GM21390 (cell line): ENCODE results near the gene ARPC5.

Source experiments
- ATAC-seq: cut with Tn5 transposase; IDR thresholded peaks from one replicate; pipeline ENCODE4 v1.9.1; 2021; ENCODE audit not compliant: unreplicated experiment

Gene ARPC5

DNA sequence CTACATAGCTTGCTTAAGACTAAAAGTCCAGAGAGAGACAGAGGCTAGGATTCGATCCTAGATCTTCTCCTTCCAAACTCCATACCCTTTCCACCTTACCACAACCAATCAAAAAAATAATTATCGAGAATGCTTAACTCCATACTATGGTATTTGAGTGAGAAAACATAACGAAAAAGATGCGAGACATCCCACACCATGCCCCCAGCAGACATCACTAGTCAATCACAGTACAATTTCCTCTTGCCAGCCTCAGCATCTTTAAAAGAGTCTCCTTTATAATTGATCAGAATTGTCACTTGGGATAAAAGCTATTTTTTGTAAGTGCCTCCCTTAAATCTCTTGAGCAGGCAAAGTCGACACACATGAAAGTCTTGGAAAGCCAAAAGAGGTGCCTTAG is 46.2 kb downstream of the ARPC5 start:
- ATAC-seq: no peak

DNA sequence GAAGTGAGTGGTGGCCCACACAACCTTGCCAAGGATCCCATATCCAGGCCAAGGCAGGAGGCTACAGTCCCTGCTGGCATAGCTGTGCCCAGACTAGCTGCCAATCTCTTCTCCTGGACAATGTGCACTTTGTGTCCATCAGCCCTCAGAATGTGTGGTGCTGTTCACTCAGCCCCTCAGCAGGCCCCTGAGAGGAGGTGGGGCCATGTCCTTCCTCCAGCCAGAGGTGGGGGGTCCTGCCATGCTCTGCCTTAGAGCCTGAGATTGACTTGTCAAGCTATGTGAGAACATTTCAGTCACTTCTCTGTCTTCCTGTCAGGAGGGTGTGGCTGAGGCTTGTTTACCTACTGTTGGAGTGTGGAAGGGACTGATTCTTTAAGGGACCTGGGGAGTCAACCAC is 46.8 kb downstream of the ARPC5 start:
- no peak for ATAC-seq

DNA sequence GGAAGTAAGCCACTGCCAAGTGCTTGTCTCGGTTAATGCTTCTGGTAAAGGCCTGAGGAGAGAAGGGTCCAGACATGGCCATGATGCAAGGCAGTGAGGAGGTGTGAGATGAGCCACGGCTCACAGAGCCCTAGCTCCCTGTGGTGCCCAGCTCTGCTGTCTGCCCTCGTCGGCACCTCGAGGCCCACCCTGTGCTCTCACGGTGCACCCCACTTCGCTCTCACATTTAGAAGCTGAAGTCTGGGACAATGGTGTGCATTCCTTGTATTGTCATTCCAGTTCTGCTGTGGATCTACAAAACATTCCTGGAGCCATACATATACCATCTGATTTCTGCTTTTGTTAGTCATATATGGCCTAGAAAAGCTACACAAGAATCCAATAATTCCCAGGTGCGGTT is 48.7 kb downstream of the ARPC5 start:
- no peak for ATAC-seq

DNA sequence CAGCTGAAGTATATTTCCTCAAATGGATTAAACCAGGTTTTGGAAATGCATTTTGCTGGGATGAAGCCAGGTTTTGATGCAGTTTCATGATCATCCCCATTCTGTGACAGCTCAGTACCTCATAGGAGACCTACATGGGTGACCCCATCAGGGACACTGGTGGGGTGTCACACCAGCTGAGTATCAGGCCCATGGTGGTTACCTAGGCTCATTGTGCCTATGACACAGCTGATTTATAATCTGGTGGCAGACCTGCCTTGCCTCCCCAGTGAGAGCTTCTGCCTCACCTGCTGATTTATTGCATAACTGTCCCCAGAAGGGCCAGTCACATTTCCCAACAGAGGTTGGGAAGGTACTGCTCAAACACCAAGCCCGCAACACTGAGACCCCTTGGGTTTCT is 49.1 kb downstream of the ARPC5 start:
- no peak for ATAC-seq

DNA sequence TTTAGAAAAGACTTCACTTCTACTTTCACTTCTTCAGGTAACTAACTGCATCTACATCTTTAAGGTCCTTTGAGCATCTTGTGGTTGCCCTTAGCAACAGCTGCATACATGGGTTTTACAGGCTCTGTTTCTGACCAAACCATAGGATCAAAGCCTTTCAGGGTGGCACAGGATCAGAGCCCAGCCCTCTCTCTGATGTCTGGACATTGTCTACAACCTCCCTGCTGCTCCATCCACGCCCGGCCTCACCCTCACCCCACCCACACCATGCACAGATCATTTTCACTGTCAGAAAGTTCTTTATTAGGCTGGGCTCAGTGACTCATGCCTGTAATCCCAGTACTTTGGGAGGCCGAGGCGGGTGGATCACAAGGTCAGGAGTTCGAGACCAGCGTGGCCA is 50.5 kb downstream of the ARPC5 start:
- no peak for ATAC-seq

DNA sequence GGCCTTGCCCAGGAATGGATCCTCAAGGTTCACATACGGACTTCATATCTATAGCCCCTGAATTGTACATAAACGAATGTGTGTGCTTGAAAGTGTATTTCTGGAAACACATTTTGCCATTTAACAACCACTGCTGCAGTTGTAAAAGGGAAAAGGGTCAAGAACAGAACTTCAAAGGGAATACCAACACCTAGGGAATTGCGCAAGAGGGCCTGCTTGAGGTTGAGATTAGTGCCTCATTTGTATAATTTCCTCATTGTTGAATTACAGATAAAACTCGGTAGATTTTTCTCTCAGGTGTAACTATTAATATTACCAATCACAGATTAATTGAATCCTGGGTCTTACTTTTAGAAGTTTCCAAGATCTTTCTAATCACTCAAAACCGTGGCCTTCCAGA is 51.4 kb downstream of the ARPC5 start:
- no peak for ATAC-seq

DNA sequence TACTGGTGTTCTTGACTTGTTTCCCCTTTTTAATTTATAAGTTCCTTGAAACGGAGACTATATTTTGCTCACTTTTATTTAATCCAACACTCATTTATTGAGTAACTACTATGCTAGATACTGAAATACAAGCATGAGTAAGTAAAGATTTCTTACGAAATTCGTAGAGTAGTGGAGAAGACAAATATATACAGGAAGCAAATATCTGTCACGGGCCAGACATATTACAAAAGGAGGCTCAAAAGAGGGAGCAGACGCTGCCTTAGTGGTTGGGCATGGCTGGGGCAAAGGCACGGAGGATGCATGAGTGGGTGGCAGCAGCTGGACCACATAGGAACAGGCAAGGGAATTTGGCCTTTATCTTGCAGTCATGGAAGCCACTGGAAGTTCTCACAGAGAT is 52.1 kb downstream of the ARPC5 start:
- ATAC-seq: no peak

DNA sequence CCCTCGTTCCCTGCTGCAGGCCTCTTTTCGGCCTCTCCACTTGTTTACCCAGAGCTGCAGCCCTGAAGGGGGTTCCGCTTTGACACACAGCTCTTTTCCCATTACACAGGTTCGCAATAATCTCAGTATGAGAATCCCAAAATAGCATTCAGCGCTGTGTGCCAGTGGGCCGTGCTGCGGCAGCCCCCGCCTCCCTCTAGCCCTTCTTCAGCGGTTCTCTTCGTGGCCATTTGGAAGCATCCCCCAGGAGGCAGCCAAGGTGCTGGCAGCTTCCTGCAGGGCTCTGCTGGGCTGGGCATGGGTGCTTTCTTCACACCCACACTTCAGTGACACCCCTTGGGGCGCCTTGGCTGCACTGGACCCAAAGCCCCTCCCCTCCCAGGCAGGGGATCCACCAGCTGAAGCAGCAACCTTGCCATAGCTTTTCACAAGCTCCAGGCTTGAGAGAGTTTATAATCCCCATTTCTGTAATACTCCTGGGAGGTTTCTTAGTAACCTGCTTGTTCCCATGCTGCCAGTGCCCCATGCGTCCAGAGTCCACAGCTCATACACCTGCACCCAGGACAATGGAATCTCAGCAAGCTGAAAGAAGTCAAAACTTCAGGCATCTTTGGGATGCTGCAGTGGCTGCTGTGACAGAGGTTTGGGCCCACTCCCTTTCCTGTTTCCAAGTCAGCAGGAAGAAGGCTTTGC is 53.4 kb downstream of the ARPC5 start:
- ATAC-seq: no peak

DNA sequence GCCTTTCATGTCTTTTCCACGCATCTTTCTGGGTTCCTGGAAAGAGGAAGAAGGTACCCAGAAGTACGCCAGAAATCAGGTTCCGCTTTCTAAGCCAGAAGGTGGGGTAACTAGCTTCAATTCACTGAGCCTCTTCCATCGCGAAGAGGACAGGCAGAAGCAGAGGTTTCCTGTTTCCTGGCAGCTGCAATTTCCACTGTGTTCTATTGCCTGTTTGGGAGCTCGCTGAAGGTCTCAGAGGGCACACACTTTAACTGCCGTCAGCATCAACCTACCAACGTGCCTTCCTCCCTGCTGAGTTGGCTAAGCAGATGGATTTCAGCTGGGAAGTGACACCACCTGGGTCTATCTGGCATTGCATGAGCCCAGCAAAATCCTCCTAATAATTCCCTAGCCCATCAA is 55.3 kb downstream of the ARPC5 start:
- ATAC-seq: no peak

DNA sequence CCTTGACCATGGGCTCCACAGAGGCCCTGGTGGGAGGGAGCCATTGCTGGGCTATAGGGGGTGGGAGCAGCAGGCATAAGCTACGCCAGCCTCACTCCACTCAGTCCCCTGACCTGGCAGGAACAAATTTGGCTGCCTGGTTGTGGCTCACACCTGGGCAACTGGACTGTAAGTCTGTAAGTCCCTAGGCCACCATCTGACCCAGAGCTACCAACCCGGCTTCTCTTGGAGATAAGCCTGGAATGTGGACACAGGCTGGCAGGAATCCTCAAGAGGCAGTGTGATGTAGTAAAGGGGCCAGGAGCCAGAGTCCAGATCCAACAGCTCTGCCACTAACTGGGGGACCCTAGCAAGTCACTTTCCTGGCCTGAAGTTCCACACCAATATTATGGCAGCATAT is 56.7 kb downstream of the ARPC5 start:
- ATAC-seq: no peak

DNA sequence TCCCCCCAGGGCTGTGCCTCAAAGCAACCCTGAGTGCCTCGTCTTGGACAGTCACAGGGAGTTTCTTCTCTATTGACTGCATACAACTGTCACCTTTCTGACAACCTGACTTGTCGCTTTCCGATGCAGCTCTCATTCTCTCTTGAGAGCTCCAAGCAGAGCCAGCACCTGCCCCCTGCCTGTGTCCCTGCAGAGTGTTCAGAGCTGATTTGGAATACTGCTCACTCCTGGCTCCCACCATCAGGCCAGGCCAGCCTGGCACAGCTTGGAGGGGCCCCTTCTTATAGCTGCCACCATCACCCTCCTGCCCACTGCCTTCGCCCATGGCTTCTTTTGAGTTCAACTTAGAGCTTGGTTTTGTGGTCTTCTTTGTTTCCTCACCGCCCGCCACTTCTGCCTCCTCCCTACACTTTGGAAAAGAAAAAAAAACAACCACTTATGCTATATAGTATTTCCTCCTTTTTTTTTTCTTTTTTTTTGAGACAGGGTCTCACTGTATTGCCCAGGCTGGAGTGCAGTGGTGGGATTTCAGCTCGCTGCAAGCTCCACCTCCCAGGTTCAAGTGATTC is 57.6 kb downstream of the ARPC5 start:
- no peak for ATAC-seq

DNA sequence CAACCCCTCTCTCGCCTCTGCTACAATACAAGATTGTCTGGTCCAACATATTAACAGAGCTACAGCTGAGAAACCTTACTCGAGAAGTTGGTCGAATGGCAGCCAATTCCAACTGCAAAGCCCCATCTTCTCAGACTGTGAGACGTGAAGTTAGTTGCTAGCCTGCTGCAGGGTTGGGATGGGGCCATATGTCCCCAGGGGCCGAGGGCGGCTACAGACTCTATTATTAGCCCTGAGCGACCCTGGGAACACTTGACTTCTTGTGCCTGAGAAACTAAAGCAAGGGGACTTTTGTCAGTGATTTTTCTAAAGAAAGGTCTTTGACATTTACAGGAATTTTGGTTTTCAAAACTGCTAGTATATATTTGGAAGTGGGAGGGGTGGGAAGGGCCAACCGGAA is 59.0 kb downstream of the ARPC5 start:
- ATAC-seq: no peak

DNA sequence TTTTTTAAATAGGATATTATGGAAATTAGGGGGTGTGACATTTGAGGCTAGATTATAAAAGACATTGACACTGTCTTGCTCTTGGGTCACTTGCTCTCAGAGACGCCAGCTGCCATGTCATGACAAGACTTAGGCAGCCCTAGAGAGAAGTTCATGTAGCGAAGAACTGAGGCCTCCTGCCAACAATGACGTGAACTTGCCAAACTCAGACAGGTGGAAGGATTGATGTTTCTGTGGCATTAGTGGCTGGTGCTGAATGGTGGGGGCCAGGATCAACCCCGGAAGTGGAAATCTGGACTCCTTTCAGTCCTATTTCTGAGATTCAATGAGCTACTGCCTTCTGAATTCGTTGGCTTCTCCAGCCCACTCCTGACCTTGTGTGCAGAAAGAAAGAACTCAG is 60.0 kb downstream of the ARPC5 start:
- no peak for ATAC-seq

DNA sequence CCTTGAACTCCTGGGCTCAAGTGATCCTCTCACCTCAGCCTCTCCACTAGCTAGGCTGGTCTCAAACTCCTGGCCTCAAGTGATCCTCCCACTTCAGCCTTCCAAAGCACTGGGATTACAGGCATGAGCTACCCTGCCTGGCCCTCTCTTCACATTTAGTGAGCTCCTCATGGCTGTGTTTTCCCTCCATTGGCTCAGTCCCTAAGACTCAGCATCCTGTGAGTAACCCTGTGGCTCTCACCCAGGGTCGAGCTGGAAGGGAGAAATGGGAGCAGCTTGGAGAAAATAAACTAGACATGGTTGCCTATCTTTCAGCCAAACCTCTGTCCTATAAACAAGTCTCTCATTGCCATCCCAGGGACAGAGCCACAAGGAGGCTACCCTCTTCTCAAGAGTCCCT is 62.9 kb downstream of the ARPC5 start:
- ATAC-seq: no peak

DNA sequence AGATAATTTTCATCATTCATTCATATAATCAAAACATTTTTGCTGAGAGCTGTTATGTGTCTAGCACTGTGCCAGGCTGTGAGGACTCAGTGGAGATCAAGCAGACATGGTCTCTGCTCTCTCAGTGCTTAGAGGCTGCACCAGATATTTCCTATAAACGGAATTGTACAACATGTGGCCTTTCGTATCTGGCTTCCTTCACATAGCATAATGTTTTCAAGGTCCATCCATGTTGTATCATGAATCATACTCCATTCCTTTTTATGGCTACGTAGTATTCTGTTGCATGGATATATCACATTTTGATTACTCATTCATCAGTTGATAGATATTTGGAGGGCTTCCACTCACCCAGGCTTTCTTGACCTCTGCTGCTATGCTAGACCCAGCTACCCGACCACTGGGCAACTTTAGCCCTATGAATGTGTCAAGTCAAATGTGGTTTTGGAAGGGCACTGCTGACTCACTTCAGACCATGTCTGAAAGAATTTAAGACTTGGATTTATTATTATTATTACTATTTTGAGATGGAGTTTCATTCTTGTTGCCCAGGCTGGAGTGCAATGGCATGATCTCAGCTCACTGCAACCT is 63.8 kb downstream of the ARPC5 start:
- no peak for ATAC-seq
